Vagina (tissue), 2 donors: Measurements from ENCODE around the gene L3MBTL1. TPM values are rescaled to one million over a fixed set of nuclear protein-coding genes. Genes with fewer than 3 reads are reported as not detected.

Experiments used
- DNase-seq, 2 donors: peaks; one replicate each; pipeline ENCODE4 v3.0.0-alpha.2; 2017; ENCODE audit errors: extremely low spot score in 2 of 2
- H3K27ac ChIP-seq: fragments of 200-600 bp; sonication (generic); one replicate; pipeline ENCODE4 v1.5.1; 2019
- H3K27me3 ChIP-seq: fragments of 200-600 bp; sonication (generic); one replicate; pipeline ENCODE4 v1.5.1; 2019
- H3K36me3 ChIP-seq, 2 donors: fragments of 200-600 bp; sonication (generic); one replicate each; pipeline ENCODE4 v1.5.1; 2017 to 2019
- H3K4me1 ChIP-seq: fragments of 200-600 bp; sonication (generic); one replicate; pipeline ENCODE4 v1.5.1; 2019
- H3K4me3 ChIP-seq, 2 donors: fragments of 200-600 bp; sonication (generic); 1 replicate in 1 of 2; 2 replicates in 1 of 2; pipeline ENCODE4 v1.5.1; 2016 to 2019
- H3K9me3 ChIP-seq: fragments of 200-600 bp; sonication (generic); one replicate; pipeline ENCODE4 v1.5.1; 2019
- POLR2A ChIP-seq, 2 donors: fragments of 450-650 bp; IDR thresholded peaks; one replicate each; pipeline ENCODE4 v1.6.1; 2017; ENCODE audit warnings: antibody characterized with exemption in 2 of 2, mild to moderate bottlenecking in 2 of 2, moderate library complexity in 2 of 2
- POLR2AphosphoS5 ChIP-seq, 2 donors: sonication (generic); formaldehyde crosslinking; IDR thresholded peaks; one replicate each; pipeline ENCODE4 v1.9.0; 2017; ENCODE audit warnings: antibody characterized with exemption in 2 of 2, mild to moderate bottlenecking in 2 of 2, low read depth in 1 of 2; ENCODE audit not compliant: insufficient read depth in 1 of 2
- intact Hi-C: fragments of 100-400 bp; cut with DNase I; formaldehyde crosslinking; loops from one replicate; pipeline ENCODE4 v1.15.1; 2023
- total RNA-seq: library from RNA; depleted of rRNA; stranded (reverse); fragments of >200 nt; gene quantifications from one replicate; pipeline ENCODE4 v1.2.3, GENCODE V29; 2016
- TF ChIP-seq, protein P1 (sequence below), 3 experiments: fragments of 450-650 bp in 2 of 3; fragments of 200-600 bp in 1 of 3; sonication (generic) in 1 of 3; IDR thresholded peaks; one replicate each; pipeline ENCODE4 v1.5.1; 2017 to 2019; ENCODE audit warnings: antibody characterized with exemption in 3 of 3, mild to moderate bottlenecking in 2 of 3, moderate library complexity in 2 of 3

Gene L3MBTL1
- total RNA-seq = 20.9 TPM

DNA sequence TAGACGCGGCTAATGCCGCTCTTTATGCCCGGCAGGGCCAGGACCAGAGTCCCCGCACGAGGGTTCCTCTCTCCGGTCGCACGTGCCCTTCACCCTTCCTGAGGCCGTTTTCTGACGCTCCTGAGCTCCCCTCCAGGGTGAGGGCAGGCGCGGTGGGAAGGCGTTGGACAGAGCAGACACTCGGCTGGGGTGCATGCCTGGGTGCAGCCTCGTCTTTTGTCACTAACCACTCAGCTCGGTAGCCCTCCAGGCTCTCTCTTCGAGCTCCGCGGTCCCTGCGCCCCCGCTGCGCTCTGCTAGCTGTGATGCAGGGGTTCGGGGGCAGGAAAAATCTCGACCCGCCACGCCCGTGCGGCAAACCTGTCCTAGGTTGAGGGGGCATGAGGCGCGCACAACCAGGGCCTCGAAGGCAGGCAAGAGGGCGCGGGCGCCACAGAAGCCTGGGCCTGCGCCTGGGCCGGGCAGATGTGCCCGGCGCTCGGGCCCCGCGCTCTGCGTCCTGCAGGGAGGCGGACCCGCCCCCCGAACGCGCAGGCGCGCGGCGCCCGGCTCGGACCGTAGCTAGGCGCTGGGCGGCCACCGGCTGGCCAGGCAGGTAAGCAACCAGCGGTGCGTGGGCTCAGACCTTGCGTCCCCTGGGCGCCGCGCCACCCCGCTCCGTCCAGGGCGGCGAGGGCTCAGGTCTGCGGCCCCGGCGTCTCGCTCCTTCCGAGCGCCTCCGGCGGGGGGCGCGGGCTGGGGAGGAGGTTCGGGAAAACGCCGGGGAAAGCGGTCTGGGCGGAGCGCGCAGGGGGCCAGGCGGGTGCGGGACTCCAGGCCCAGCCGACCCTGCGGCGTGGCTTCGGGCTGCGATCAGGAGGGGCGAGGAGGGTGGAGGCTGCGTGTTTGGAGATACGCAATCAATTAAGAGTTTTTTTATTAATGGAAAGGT lies at the start of gene L3MBTL1:
L3MBTL1 (plus strand) TSS at position 548 of the 931 bp plus-strand sequence. CDS start 5,807 bp downstream, outside the sequence.
- Histone ChIP-seq H3K9me3 (no peaks in the 10 kb centered on the region), H3K4me1 (peaks cover 17% of the 10 kb centered on the region), H3K27me3 (no peaks in the 10 kb centered on the region), H3K4me3 (peak within 1 kb of the TSS; percentile 61 to 62), H3K36me3 (no peaks in the 10 kb centered on the region), H3K27ac (peak within 1 kb of the TSS; percentile 28)
- TF ChIP-seq POLR2A (IDR thresholded peaks at IDR 0.05) = no peak
- TF ChIP-seq POLR2AphosphoS5 (IDR thresholded peaks at IDR 0.05; ENCODE audit: insufficient read depth in 1 of 2, low read depth in 1 of 2) = no peak
- no peak for DNase-seq
- intact Hi-C loops = no loop called here

DNA sequence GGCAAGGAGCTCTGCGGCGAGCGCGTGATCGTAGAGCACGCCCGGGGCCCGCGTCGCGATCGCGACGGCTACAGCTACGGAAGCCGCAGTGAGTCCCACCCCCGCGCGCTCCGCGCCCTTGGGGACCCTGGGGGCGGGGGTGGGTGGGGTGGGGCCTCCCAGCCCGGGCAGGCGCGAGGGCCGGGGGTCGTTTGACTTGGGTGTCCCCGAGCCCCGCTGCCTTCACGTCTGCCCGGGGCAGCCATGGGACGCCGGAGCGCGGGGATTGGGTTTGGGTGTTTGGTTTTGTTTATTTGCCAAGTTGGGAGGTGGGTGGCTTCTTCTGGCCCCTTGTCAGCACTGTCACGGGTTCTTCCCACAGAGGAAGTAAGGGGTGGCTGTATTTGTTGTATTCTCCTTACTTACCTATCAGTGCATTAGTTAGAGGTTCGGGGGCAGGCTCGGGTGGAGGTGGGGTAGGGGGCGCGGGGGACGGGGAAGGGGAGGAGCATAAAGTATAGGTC lies 49.0 kb upstream of the L3MBTL1 start:
- Histone ChIP-seq H3K4me1 (peaks cover 29% of the 10 kb centered on the region), H3K27ac (peak overlapping the region; percentile 100), H3K36me3 (peaks cover 0 to 34% of the 10 kb centered on the region in 2 donors), H3K27me3 (no peaks in the 10 kb centered on the region), H3K9me3 (no peaks in the 10 kb centered on the region), H3K4me3 (peak overlapping the region; percentile 99 to 100)
- no peak for DNase-seq
- TF ChIP-seq POLR2AphosphoS5 (IDR thresholded peaks at IDR 0.05; ENCODE audit: insufficient read depth in 1 of 2, low read depth in 1 of 2) = no peak
- no peak for TF ChIP-seq POLR2A (IDR thresholded peaks at IDR 0.05)
- TF ChIP-seq, protein P1, sequence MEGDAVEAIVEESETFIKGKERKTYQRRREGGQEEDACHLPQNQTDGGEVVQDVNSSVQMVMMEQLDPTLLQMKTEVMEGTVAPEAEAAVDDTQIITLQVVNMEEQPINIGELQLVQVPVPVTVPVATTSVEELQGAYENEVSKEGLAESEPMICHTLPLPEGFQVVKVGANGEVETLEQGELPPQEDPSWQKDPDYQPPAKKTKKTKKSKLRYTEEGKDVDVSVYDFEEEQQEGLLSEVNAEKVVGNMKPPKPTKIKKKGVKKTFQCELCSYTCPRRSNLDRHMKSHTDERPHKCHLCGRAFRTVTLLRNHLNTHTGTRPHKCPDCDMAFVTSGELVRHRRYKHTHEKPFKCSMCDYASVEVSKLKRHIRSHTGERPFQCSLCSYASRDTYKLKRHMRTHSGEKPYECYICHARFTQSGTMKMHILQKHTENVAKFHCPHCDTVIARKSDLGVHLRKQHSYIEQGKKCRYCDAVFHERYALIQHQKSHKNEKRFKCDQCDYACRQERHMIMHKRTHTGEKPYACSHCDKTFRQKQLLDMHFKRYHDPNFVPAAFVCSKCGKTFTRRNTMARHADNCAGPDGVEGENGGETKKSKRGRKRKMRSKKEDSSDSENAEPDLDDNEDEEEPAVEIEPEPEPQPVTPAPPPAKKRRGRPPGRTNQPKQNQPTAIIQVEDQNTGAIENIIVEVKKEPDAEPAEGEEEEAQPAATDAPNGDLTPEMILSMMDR (IDR thresholded peaks at IDR 0.05) = no peak
- intact Hi-C loops = loop anchor here (2.0 kb wide), 1 partner anchor 56 kb away; no protein-coding TSS in a partner anchor

DNA sequence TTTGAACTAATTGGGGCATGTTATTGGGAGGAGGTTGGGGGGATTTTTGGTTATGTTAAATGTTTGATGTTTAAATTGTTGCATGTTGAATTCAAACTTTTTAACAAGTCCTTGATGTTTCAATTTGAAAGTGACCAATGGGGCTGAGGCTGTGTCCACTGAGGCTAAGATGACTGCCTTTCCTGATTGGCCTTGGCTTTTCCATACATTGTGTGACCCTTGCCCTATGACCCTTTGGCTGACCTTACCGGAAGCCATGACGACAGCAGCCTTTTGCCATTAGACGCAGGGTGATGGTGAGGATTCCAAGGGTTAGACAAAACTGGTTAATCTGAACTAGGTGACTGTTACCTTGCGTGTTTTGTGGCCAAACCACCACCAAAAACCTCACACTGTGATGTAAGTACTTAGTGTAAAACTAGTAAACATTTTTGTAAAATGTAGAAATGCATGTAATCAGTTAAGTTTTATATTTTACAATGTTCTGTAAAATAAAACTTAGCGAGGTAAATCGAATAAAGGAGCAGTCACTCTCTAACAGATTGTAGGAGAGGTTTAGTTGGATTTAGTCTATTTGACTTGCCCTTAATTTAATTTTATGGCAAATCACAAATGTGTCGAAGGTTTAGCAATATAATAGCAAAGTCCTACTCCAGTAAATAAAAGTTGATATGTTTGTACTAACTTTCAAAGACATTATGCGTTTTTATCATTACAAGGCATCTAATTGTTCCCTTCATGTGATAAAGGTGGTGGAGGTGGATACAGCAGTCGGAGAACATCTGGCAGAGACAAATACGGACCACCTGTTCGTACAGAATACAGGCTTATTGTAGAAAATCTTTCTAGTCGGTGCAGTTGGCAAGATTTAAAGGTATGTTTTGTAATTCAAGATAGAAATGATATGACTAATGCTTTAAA lies 48.2 kb upstream of the L3MBTL1 start:
- peak overlapping the region; percentile 99 to 100 for H3K4me3 ChIP-seq
- H3K27me3 ChIP-seq = no peaks in the 10 kb centered on the region
- intact Hi-C loops = loop anchor here (2.0 kb wide), 1 partner anchor 56 kb away; no protein-coding TSS in a partner anchor
- no peak for DNase-seq
- H3K4me1 ChIP-seq = peaks cover 29% of the 10 kb centered on the region
- peak overlapping the region; percentile 100 for H3K27ac ChIP-seq
- TF ChIP-seq POLR2AphosphoS5 (IDR thresholded peaks at IDR 0.05; ENCODE audit: insufficient read depth in 1 of 2, low read depth in 1 of 2) (no peak), POLR2A (IDR thresholded peaks at IDR 0.05) (no peak)
- TF ChIP-seq, protein P1 (IDR thresholded peaks at IDR 0.05) = no peak
- H3K36me3 ChIP-seq = peaks cover 0 to 42% of the 10 kb centered on the region in 2 donors
- no peaks in the 10 kb centered on the region for H3K9me3 ChIP-seq

DNA sequence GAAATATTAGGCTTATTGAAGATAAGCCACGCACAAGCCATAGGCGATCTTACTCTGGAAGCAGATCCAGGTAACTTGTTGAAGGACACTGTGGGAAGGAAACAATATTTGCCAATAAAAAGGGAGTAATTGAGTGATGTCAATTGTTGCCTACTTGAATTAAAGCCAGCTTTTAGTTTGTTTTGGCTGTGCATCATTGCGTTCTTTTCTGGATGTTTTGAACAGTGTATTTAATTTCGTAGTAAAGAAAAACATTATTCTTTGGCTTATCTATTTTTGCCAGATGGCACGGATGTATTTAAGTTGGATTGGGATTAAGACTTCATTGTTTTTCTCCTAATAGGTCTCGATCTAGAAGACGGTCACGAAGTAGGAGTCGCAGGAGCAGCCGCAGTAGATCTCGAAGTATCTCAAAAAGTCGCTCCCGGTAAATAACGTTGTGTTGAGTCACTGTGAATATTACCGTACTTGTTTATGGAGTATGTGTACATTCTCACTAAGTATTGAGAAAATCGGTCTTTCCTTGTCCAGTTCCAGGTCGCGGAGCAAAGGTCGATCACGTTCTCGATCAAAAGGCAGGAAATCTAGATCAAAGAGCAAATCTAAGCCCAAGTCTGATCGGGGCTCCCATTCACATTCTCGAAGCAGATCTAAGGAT lies 47.2 kb upstream of the L3MBTL1 start:
- peaks cover 0 to 52% of the 10 kb centered on the region in 2 donors for H3K36me3 ChIP-seq

More for the DNA sequence above, 47.2 kb upstream of the L3MBTL1 start:
- H3K4me1 ChIP-seq = peaks cover 29% of the 10 kb centered on the region
- no peaks in the 10 kb centered on the region for H3K9me3 ChIP-seq
- no peak overlapping the region for H3K27ac ChIP-seq
- no peak overlapping the region for H3K4me3 ChIP-seq
- no peaks in the 10 kb centered on the region for H3K27me3 ChIP-seq
- DNase-seq = no peak
- TF ChIP-seq, protein P1 (IDR thresholded peaks at IDR 0.05) = no peak
- TF ChIP-seq POLR2AphosphoS5 (IDR thresholded peaks at IDR 0.05; ENCODE audit: insufficient read depth in 1 of 2, low read depth in 1 of 2) (no peak), POLR2A (IDR thresholded peaks at IDR 0.05) (no peak)
- intact Hi-C loops = no loop called here
